CD4-positive, alpha-beta T cell treated with Interleukin-1 beta for 1 hour (primary cell): Measurements from ENCODE around the gene CBARP.

Experiments
- DNase-seq, 2 donors: peaks; one replicate each; pipeline ENCODE4 v3.0.0-alpha.2; 2020 to 2022

CBARP gene

DNA sequence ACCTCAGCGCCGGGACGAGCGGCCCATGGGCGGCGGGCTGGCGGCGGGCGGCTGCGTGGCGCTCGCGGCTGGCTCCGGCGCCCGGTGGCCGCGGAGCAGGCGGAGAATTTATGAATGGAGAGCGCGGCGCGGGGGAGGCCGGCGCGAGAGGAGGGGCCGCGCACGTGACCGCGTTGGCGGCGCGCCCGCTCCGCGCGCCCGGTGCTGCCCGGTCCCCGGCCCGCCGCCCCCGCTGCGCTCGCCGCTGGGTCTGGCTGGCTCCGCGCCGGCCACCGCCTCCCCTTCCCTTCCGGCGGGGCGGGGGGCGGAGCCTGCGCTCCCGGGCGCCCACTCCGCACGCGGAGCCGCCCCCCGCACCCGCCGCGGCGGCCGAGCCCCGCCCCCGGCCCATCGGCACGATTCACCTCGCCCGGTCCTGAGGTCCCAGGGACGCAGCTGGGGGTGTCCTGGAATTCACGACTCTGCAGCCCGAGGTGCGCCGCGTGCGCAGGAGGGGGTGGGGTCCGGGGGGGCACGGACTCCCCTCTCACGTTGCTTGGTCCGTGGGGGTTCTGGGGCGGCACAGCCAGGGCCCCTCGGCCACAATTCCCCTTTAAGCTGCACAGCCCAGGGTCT lies at the start of gene CBARP:
Gene CBARP (minus strand): TSS at position 252 of the 615 bp plus-strand sequence. CDS start 1,905 bp downstream, outside the sequence.
- peak in 1 of 2 donors; percentile 33 for DNase-seq

GRCh38 chr19:1286487-1287353 lies 48.9 kb upstream of the CBARP start:
- DNase-seq, result no peak

GRCh38 chr19:1285737-1286360 lies 48.0 kb upstream of the CBARP start, which contains the start of gene EFNA2:
Gene EFNA2, plus strand, starts transcription at chr19:1285873. Its CDS starts 296 bp downstream, at chr19:1286169.
- DNase-seq, result no peak

DNA sequence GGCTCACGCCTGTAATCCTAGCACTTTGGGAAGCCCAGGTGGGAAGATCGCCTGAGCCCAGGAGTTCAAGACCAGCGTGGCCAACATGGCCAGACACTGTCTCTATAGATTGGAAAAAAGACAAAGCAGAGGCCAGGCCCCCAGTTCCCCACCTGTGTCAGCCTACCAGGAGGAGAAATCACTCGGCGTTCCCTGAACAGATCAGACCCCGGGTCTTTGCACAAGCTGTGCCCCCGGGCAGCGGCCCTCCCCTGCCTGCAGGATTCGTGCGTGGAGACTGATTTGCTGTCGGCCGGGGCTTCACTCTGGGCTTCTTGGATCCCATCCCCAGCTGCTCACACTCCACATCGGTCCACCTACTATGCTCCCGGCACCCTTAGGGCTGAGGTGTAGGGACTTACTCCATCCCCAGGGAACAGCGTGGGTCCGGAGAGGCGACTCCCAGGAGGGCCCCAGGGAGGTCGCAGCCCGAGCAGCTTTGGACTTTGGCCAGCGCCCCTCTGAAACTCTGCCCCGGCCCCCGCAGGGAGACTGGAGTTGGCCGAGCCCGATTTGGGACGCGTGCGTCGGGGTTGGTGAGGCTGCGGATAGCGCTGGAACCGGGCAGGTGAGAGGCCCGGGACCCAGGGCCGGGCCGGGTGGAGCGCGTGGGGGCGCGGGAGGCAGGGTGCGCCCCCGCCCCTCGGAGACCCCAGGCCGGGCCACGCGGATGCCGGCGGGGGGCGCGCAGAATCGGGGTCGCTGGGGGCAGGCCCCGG lies 47.4 kb upstream of the CBARP start:
- DNase-seq, result no peak

DNA sequence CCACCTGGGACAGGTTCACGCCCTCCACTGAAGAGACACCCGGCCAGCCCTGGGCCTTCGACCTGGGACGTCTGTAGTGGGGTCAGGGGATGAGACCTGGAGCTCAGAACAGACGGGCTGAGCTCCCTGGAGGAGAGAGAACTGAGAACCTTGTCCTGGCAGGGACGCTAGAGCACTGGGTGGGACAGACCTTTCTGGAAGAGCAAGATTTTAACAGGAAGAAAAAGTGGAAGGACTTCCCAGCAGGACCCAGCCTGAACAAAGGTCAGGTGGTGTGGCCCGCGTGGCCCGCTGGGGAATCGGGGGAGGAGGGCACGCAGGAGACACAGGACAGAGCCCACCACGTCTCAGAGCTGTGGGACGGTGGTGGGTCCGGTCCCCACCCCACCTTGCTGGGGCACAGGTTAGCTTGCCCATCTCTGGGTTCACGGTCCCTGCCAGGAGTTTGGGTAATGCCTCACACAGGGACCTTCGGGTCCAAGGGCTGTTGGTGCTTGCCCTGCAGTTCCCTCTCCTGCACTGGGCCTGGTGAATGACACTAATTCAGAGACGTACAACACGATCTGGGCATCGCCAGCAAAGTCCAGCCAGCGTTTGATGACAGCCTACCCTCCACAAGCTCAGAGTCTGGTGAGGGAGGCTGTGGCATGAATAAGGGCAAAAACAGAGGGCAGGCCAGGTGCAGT lies 46.6 kb upstream of the CBARP start:
- DNase-seq, result no peak

- DNase-seq, result no peak
These were observed 46.1 kb upstream of the CBARP start for GRCh38 chr19:1283917-1284292.

DNA sequence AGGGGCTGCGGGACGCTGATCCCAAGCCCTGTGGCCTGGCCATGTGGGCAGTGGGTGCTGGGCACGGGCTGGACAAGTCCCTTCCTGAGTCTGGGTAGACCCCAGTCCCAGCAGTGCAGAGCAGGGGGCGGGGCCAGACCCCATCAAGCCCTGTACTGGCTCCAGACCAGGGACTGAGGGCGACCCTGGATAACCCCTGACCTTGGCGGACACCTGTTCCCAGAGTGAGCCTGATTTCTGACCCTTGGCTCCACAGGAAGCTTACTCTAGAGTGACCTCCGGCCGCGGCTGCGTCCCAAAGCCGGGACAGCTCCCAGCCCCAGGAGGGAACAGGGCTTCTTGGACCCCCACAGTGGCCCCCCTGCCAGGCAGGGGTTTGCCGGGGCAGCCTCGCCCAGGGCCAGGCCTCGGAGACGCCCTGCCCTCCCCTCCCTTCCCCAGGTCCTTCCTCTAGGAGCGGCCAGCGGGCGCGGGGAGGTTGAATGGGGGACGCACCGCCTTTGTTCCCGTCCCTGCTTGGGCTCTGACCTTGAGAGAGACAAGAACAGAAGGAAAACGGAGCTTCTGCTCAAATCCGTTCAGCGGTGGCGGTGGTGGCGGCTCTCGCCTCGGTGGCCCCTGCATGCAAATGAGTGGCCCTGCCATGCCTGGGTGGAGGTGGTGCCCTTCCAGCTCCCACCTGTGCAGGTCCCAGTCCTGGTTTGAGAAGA lies 45.6 kb upstream of the CBARP start:
- no peak for DNase-seq

- no peak for DNase-seq
These were observed 44.9 kb upstream of the CBARP start for GRCh38 chr19:1282588-1283206.

DNA sequence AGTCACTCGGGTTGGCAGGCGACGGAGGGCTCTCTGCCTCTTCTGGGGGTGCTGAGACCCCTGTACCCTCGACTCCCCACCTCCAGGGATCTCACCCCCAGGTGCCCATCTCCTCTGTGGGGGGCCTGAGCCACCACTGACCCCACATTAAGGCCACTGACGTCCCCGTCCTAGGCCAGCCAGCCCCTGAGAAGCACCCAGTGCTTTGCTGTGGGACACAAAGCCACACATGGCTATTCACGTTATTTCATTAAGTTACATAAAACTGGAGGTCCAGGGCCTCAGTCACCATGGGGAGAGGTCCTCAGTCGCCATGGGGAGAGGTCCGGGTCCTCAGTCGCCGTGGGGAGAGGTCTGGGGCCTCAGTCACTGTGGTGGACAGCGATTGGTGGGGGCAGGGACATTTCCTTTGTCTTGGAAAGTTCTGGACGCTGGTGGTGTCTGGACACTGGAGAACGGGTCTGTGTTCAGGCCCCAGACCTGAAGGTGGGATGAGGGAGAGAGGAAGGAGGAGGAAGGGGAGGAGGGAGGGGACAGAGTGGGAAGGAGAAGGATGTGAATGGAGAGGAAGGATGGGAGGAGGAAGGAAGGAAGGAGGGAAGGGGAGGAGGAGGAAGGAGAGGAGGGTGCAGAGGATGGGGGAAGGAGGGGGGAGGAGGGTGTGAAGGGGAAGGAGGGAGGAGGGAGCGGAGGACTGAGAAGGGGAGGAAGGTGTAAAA lies 43.9 kb upstream of the CBARP start:
- DNase-seq, result no peak

- no peak for DNase-seq
These were observed 43.1 kb upstream of the CBARP start for GRCh38 chr19:1280636-1281568.

GRCh38 chr19:1279782-1280341 lies 42.1 kb upstream of the CBARP start:
- DNase-seq, result peak; percentile 82

- no peak for DNase-seq
These were observed 41.2 kb upstream of the CBARP start for GRCh38 chr19:1278713-1279660.

DNA sequence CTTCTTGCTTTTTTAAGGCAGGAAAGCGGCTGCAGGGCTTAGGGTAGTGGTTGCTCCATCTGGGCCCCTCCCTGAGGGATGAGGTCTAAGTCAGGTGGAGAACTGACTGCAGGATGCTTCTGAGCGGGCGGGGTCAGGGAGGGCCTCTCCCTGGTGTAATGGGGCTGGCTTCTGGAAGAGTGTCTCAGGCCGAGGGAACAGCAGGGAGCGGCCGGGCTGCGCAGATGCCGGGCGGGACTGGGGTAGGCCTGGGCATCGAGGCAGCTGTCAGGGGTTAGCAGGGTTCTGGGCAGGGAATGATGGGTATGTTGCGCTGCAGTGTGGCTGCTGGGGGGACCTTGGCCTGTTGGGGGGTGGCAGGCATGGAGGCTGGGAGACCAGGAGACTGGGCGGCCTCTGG lies 40.3 kb upstream of the CBARP start:
- DNase-seq, result no peak

DNA sequence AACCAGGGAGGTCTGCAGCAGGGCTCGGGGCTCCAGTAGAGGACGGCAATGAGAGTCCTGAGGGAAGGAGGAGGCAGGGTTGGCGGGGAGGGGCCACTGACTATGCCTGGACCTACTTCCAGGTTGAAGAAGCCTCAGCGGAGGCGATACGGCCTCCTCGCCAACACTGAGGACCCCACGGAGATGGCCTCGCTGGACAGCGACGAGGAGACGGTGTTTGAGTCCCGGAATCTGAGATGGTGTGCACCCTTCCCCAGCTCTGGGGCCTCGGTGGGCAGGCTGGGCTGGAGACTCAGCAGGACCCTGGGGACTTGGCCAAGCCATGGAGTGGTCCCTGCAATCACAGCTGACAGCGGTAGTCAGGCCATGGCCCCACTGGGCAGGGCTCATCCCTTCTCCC lies 39.3 kb upstream of the CBARP start:
- no peak for DNase-seq

DNA sequence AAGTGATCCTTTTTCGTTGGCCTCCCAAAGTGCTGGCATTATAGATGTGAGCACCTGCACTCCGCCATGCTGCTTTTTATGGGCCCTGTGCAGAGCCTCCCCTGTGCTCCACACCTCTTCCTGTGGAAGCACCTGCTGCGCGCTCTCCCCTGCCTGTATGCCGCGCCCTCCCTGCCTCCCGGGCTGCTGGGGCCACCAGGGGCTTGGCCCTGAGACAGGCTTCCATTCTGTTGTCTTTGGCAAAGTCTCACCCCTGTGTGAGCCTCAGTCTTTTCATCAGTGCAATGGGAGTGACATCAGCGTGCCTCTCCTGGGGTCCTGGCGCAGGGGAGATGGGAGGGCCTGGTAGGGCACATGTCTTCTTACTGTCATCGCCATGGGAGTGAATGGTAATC lies 38.8 kb upstream of the CBARP start:
- DNase-seq, result no peak

DNA sequence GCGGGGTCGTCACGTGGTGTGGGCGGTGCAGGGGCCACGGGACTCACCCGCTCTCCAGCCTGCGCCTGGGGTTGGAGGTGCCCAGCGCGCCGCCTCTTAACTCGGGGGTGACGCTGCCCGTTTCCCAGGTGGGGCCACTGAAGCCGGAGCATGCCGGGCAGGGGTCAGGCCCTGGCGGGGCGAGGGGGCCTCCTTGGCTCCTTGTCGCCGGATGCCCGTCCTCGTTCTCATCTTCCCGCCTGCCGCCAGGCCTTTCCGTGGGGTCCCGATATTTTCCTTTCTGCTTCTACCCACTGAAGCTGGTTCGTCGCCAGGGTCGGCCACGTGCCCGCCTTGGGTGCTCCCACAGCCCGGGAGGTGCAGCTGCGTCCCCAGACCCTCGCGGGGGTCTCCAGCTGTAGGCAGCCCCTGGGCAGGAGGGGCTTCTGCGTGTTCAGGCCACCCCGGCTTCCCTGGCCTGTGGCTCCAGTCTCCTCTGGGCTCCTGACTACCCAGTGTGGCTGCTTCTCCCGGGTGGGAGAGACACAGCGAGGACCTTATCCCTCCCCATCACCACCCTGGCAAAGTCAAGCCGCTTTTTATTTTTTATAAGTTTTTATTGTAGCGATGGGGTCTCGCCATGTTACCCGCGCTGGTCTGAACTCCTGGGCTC lies 38.3 kb upstream of the CBARP start:
- no peak for DNase-seq

DNA sequence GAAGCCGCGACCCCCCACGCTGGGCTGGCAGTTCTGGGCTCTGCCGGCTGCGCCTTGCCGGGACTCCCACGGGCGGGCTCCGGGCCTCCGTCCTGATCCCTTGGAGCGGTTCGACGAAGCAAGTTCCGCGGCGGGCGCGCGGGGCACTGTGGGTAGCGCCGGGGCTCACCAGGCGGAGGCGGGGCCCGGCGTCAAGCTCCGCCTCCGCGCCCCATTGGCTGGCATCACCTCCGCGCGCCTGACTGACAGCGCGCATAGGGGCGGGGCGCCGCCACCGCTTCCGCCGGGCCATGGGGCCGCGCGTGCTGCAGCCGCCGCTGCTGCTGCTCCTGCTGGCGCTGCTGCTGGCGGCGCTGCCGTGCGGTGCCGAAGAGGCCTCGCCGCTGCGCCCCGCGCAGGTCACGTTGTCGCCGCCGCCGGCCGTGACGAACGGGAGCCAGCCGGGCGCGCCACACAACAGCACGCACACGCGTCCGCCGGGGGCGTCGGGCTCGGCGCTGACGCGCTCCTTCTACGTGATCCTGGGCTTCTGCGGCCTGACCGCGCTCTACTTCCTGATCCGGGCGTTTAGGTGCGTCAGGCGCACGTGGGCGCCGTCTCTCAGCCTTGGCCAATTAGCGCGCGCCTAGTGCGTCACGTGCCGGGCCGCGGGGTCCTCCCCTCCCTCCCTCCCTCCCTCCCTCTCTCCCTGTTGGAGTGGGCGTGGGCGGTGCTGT lies 37.6 kb upstream of the CBARP start, which contains the start of gene FAM174C:
Gene FAM174C (plus strand): TSS at position 271 of the 716 bp plus-strand sequence. CDS start 20 bp downstream, at position 291.
- peak; percentile 96 to 97 for DNase-seq
